Glomerular visceral epithelial cell (primary cell): ENCODE results near the gene MTCH1.
"Not testable (repeated sequence)": the region's sequence is repeated elsewhere in the genome, so short reads cannot be mapped to it uniquely, and the experiment has no call there.

Experiments
- DNase-seq: peaks from one replicate; pipeline ENCODE4 v3.0.0-alpha.2; 2016; ENCODE audit errors: extremely low spot score

MTCH1 gene

DNA sequence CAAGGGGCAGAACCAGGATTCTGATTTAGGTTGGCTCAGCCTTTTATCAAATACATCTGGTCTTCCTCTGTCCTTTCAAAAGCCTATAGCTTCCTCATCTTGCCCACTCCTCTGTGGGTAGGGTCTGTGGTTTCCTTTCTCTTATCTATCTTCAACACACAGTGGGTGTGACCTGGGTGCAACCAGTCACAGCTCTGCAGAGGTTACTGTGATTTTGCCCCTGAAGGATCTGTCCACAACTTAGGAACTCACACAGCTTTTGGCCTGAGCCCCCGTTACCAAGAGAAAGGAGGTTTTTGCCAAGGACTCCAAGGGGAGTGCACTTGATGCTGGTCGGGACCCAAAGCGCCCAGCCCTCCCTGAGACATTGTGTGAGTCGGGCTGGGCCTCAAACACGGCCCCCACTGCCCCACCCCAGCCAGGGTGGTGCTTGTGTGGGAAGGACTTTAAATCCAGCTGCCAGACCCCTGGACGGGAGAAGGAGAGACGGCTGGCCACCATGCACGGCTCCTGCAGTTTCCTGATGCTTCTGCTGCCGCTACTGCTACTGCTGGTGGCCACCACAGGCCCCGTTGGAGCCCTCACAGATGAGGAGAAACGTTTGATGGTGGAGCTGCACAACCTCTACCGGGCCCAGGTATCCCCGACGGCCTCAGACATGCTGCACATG, 31.6 kb downstream of the MTCH1 start, which contains the start of gene PI16:
Gene PI16 (plus strand): TSS at position 477 of the 670 bp plus-strand sequence. CDS start 23 bp downstream, at position 500.
- no peak for DNase-seq

DNA sequence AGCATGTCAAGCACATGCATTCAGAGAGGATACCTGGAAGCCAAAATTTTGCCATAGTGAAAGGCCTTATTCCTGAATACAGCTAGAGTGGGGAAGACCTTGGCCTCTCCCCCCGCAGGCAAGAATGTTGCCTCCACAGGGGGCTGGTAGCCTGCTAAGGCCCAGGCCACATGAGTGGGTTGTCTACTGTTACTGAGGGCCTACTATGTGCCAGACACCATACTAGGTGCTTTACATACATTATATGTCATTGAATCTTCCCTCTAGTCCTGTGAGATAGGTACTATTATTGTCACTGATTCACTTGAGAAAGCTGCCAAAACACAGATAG, 32.1 kb downstream of the MTCH1 start:
- DNase-seq: no peak

DNA sequence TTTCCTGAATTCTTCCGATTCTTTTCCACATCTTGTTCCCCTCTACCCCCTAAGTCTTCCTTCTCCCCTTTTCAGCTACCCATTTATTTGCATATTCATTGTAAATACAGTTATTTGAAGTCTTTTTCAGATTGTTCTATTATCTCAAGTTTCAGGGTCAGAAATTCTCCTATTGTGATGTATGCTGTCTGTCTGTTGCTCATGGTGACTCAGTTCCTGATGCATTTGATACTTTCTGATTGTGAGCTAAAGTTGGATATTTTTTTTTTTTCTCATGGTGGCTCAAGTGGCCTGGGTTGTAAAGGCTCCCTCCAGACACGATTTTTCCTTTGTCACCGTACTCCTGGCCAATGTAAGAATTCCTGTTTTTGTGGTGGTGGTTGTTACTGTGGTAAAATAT, 36.4 kb downstream of the MTCH1 start:
- DNase-seq: no peak

DNA sequence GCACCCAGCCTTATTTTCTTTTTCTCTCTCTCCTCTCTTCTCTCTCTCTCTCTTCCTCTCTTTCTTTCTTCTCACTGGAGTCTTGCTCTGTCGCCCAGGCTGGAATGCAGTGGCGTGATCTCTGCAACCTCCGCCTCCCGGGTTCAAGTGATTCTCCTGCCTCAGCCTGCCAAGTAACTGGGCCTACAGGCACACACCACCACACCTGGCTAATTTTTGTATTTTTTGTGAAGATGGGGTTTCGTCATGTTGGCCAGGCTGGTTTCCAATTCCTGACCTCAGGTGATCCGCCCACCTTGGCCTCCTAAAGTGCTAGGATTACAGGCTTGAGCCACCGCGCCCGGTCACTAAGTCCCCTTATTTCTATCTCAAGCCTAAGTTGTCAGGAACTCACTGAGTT, 36.9 kb downstream of the MTCH1 start:
- not testable (repeated sequence) for DNase-seq

DNA sequence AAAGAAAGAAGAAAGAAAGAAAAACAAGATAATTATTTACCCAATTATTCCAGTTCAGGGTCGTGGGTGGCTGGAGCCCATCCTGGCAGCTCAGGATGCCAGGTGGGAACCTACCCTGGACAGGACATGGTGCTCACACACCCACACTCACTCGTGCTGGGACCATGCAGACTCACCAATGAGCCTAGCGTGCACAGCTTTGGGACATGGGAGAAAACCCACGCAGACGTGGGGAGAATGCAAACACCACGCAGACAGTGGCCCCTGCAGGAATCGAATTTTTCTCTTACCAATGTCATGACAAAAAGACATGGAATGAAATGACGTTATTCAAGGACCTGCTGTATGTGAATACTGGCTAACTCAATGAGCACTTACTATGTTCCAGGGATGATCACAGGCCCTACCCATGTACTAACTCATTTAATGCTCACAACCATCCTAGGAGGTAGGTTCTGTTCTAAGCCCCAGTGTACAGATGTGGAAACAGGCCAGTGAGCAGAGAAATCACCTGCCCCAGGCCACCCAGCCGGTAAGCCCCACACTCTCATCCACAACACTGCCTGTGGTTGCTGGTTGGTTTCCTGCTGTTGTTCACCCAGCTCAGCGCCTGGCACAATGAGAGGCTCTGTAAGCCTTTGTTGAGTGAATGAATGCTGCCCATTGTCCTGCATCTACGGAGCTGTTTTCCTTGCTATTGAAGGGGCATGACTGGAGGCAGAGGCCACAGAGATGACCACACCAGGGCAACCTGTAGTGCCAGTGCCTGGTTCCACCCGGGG, 38.2 kb downstream of the MTCH1 start:
- no peak for DNase-seq

DNA sequence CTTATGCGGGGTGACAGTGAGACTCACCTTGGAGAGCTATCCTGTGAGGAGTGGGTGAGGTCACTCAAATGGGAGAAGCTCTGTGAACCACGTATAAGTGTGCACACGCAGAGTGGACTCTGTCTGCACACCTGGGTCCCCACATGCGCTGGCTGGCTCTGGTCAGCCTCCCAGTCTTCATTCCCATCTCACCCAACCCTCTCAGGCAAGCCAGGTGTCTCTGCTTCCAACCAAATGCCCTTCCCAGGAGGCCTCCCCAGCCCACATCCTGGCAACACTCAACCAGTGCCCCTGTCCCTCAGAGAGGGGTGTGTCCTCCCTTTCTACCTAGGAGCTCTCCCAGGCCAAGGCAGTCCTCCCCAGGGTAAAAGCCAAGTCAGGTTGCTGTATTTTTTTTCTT, 39.5 kb downstream of the MTCH1 start:
- DNase-seq: no peak

DNA sequence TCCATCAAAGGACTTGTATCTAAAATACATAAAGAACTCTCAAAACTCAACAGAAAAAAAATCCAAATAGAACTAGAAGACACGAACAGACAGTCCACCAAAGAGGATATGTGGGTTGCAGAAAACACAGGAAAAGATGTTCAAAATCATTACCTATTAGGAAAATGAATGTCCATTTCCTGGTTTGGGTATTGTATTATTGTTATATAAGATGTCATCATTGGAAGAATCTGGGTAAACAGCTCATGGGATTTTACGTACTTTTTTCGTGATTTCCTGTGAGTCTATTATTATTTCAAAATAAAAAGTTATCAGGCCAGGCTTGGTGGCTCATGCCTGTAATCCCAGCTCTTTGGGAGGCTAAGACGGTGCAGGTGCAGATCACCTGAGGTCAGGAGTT, 40.7 kb downstream of the MTCH1 start:
- DNase-seq: no peak

DNA sequence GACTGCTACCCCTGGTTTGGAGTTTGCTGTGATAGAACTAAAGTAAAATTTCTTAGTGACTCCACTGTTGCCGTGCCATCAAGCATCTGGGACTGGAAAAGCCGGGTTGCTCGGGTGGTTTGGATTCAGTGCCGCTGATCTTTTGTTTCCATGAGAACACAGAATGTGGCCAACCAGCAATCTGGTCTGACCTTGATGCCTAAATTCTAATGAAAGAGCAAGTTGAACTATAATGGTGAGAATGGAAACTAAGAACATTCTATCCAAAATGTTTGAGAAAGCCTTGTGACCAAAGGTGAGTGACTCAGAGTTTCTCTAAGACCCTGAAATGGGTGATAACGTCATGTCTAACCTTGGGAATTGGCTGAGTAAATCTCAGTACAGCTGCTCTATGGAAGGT, 41.3 kb downstream of the MTCH1 start:
- DNase-seq: no peak

DNA sequence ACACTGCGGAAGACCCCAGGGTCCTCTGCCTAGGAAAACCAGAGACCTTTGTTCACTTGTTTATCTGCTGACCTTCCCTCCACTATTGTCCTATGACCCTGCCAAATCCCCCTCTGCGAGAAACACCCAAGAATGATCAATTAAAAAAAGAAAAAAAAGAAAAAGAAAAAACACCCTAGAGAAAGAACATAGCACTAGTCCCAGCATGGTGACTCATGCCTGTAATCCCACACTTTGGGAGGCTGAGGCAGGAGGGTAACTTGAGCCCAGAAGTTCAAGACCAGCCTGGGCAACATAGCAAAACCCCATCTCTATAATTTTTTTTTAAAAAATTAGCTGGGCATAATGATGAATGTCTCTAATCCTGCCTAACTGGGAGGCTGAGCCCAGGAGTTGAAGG, 43.7 kb downstream of the MTCH1 start:
- DNase-seq: not testable (repeated sequence)

DNA sequence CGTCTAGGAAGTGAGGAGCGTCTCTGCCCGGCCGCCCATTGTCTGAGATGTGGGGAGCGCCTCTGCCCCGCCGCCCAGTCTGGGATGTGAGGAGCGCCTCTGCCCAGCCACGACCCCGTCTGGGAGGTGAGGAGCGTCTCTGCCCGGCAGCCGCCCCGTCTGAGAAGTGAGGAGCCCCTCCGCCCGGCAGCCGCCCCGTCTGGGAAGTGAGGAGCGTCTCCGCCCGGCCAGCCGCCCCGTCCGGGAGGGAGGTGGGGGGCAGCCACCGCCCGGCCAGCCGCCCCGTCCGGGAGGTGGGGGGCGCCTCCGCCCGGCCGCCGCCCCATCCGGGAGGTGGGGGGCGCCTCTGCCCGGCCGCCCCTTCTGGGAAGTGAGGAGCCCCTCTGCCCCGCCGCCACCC, 44.4 kb downstream of the MTCH1 start:
- DNase-seq: not testable (repeated sequence)

DNA sequence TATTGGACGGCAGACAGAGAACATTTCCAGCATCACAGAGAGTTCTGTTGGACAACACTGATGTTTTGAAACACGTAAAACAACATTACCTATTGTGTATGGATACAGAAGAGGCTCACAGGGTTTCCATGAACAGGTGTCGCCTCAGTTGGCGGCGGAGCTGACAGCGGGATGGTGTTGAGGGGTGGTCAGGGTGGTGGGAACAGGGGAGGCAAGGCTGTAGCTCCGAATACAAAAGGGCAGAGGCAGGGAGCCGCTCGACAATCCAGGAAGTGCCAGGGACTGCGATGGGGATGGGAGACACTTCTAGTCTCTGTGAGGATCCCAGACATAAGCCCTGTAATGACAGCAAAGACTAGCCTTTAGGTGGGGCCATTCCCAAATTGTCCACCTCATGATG, 46.0 kb downstream of the MTCH1 start:
- no peak for DNase-seq

DNA sequence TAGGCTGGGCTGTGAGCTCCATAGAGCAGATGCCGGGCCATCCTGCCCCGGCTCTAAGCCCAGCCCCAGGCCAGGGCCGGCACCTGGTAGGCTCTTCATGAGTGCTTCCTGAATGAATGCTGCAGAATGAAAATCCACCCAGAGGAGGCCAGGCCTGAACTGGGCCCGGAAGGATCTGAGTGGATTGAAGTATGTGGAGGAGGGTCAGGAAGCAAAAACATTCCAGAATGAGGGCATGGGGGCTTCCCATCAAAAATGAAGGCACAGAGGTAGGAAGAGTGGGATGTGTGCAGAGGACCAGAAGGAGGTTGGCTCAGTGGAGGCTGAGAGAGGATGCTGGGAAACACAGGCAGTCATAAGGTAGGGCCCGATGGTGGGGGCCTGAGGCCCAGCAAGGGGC, 47.0 kb downstream of the MTCH1 start:
- not testable (repeated sequence) for DNase-seq

DNA sequence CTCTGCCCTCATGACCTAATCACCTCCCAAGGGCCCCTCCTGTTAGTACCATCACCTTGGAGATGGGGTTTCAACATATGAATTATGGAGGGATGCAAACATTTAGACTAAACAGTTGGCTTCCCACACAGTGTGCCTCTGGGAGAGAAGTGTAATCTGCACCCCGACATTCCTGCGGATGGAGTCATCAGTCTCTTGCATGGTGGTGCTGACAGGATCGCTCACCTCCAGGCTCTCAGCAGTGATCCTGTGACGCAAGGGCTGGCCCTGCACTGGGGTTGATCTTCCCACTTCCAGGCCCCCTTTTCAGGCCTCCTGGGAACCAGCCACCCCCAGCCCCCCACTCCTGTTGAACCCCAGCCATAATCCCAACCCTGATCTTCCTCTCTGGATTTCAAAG, 47.5 kb downstream of the MTCH1 start:
- peak; percentile 53 for DNase-seq

DNA sequence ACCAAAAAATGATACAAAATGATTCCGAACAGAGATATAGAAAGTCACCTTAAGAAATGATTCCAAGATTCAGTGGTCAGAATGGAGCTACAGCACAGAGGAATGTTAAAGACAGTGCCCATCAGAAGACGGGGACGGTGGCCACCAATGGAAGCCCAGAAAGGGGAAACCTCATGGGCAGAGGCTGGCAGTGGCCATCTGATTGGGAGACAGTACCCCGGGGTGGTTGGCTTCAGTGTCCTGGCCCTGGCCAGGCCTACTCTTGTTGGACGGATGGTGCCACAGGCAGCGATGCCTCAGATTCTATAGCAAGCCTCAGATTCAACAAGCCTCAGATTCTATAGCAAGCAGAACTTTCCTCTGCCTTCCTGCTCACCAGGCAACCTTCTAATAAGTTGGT, 48.1 kb downstream of the MTCH1 start:
- no peak for DNase-seq

DNA sequence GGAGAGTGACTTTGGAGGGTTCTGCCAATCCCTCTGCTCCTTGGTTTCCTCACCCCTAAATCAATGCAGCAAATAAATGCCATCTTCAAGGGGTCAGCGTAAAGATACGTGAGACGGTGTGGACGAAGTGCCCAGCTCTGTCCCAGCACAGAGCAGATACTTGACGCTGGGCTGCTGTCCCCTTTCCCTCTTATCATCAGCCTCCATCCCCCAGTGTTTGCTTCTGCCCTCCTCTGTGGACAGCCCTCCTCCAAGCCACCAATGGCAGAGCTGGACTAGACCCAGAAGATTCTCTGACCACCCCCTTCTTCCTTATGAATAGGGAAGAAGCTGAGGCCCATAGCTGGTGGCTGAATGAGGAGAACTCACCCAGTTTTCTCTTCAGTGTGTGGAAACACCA, 49.2 kb downstream of the MTCH1 start:
- no peak for DNase-seq

DNA sequence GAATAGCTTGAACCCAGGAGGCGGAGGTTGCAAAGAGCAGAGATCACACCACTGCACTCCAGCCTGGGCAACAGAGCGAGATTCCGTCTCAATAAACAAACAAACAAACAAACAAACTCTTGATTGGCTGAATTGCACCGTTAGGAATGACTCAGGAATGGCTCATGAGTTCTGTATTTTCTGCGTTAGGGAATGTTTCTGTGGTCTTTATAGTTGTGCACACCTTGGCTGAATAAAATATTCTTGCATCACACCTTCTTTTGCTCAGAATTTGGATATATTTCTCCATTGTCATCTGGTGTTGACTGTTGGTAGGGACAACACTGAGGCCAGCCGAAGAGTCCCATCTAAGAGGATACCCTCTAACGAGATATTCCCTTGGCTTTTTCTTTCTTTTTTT, 51.1 kb downstream of the MTCH1 start:
- no peak for DNase-seq

DNA sequence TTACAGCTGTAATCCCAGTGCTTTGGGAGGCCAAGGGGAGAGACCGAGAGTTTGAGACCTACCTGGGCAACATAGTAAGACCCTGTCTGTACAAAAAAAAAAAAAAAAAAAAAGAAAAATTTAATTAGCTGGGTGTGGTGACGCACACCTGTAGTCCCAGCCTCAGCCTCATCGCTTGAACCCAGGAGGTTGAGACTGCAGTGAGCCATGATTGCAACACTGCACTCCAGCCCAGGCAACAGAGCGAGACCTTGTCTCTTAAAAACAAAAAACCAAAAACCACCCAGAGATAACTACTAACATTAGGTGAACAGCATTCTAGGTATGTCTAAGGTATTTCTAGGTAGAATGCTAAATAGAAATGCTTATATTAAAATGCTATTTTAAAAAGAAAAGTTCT, 52.5 kb downstream of the MTCH1 start:
- no peak for DNase-seq

DNA sequence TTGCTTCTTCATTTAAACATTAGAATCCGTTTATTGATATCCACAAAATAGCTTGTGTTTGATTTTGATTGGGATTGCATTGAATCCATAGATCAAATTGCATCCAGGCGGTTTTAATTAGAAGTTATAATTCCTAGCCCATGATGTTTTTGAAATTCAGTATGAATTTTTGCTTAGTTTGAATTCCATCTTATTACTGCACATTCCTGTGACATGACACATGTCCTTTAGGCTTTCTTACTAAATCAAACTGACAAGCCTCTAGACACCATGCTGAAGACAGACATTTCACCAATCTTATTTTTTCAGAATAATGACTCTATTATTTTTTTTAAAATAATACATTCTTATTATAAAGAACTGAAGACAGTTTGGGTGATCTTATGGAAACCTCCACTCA, 52.9 kb downstream of the MTCH1 start:
- no peak for DNase-seq

DNA sequence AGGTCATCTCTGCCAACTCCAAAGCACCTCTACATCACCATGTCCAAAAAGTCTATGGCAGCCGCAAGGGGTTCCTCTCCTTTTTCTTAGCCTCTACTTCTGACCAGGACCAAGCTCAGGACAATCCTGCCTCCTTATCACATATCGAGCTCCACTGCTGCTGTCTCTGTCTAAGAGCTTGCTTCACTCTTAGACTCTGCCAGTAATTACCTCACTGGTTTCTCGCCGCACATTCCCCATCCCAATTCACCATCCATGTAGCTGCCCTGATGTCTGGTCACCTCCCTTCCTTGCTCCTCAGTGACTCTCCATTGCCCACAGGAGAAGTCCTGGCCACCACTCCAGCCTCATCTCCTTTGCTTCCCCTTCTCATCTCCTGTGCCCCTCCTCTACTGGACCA, 55.5 kb downstream of the MTCH1 start:
- no peak for DNase-seq

DNA sequence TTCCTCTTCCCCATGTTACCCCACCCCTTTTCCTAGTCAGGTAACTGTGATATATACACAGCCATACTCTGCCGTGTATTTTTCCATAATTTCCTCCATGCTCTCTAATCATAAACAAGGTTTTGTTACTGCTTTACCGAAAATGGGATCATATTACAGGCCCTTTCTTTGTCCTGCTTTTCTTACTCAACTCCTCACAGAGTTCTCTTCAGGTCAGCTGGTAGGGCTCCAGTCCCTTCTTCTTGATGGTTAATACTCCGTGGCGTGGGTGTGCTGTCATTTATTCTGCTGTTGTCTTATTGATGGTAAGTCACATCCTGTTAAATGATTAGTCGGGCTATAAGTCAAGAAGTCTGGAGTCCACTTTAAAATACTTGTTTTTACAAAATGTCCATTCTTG, 56.4 kb downstream of the MTCH1 start:
- no peak for DNase-seq

DNA sequence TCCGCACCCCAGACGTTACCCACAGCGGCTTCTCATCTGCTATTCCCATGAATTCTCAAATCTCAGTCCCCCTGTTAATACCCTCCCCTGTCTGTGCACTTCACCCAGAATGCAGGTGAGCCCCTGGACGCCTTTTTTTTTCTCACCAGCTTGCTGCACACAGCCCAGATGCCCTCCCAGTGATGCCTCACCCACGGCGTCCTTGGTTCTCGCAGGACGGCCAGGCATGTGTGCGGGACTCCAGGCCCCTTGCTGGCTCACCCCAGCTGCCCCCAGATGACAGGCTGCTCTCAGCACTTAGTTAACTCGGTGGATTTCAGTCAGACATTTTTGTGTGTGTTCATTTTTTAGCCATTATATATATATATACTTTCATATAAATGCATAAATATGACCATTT, 56.8 kb downstream of the MTCH1 start:
- DNase-seq: no peak

DNA sequence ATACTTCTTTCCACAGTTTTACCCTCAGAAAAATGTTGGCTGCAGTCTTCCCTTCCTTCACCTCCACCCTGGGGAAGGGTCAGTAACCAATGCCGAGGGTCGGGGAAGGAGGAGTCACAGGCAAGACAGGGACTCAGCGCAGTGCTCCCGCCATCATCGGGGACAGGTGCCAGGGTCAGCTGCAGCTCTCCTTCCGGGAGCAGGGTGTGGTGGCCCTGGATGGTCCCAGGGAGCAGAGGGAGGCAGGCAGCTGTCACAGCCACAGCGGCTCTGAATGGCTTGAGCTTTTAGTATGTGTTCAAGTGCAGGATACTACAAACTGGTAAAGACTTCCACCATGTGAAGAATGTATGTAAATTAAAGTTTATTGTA, 57.5 kb downstream of the MTCH1 start:
- no peak for DNase-seq

DNA sequence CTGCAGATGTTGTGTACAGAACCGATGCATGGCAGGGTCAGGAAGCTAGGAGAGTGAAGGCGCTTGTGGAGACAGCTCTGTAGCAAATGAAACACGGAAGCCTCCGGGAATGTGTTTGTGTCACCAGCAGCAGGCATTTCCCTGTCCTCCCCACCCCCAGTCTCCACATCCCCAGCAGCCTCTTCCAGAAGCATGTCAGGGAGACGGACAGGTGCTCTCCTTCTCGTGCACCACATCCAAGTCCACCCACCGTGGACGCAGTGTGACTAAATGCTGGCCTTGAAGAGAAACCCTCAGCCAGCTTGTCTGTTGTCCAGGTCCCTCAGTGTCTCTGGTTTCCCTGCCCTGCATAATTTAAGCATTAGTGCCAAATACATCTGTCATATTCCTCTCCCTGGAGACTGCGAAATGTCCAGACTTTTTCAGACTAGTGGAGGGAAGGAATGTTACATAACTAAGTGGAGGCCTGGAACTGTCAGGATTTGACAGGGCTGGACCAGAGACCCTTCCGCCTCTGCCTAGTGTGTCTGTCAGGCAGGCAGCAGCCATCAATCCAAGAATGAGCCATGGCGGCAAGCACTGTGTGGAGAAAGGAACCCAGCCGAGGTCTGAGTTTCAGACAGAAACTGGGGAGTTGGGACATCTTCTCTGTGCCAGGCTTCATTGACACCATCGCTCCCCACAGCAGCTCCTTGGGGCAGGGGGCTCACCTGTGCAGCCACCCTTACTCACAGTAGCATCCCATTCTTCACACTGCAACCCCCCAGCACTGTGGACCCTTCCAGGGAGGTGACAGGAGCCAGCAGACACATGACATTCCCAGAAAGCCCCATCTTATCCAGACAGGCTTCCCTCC, 58.1 kb downstream of the MTCH1 start:
- DNase-seq: no peak
